Suppressor macrophage treated with lipopolysaccharide for 1 hour (primary cell): Measurements from ENCODE around the gene RPL3.
A peak's percentile ranks its signal among the peaks of the same experiment; 100 is the strongest.
"Not testable (repeated sequence)": the region's sequence is repeated elsewhere in the genome, so short reads cannot be mapped to it uniquely, and the experiment has no call there.

ENCODE experiments used
- DNase-seq, 3 donors: peaks; one replicate each; pipeline ENCODE4 v3.0.0-alpha.2; 2020 to 2022

RPL3 gene

DNA sequence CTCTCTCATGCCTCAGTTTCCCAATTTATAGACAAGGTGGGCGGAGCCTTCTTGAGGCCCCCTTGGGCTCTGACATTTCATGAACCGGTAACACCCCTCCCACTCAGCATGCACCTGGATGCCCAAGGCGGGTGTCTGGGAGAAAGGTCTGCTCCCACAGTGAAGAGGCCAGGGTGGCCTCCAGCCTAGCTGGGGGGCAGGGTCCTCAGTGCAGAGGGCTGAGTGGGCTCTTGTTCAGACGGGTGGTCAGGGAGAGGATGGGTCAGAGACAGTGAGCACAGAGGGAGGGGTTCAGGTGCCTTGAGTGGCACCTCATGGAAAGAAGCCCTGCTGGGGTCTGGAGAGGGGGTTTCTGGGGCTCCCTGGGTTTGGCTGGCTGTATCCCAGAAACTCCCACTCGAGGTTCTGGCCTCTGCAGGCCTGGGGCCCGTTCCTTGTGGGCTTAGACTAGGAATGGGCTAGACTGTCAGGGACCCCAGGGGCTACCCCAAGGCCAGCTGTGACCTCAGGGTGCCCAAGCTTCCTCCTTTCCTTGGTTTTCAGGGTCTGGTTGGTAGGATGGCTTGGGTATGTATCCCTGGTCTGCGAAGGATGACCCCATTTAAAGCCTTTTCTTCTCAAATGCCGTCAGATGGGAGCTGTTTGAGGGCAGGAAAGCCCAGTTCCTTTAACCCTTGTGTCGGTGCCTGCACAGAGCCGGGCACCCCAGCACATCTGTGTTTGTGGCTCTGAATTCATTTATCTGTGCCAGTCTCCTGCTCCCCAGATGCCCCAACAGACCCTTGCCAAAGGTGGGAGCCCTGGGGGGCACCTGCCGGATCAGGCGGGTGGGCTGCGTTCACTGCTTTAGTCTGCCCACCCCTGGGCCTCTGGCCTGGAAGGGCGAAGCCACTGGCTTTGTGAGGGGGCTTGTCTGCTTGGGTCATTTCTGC lies 31.6 kb upstream of the RPL3 start:
- no peak for DNase-seq

DNA sequence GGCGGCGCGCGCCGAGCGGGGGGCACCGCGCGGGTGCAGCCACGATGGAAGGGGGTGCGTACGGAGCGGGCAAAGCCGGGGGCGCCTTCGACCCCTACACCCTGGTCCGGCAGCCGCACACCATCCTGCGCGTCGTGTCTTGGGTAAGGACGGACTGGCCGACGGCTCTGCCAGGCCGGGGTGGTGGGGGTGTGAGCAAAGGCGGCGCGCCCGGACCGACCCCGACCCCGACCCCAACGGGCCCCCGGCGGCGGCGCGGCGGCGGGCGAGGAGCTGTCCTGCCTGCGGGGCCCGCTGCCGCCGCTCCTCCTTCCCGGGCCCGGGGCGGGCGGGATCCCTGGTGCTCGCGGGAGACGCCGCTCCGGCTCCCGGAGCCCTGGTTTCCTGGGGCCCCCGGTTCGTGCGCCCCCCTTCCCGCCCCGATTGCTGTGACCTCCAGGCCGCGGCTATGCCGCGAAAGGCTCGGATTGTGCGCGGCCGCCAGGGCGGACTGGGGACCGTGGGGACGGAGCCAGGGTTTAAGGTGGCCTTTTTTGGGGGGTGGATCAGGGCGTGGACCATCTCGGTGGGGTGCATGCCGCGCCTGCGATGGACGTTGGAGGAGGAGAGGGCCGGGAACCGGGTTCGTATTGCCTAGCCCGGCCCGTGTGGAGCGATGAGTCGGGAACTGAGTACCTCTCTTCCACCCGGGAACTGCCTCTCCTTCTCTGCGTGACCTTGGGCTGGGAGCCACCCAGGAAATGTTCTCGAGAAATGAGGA lies 30.7 kb upstream of the RPL3 start, which contains the start of gene SYNGR1:
TSS of gene SYNGR1 (plus strand) at position 25 of the 760 bp plus-strand sequence. CDS start at position 45, 20 bp downstream.
- peak in 2 of 3 donors; percentile 21 to 55 for DNase-seq

DNA sequence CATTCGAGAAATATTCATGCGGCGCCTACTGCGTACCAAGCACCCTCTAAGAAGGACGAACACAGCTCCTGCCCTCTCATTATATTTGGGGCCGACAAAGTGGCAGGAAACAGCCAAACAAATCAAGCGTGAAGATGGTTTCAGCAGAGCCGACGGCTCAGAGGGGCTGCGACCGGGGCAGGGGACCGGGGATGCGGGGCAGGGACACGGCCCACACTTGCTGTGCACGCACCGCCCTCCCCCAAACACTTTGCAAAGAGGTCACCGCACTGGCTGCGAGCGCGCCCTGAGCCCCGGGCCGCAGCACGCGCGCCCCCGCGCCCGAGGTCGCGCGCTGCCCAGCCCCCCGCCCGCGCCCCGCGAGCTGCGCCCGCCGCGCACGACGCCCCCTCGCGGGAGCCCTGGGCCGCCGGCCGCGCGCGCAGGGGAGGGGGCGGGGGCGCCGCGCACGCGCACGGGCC lies 30.1 kb upstream of the RPL3 start:
- DNase-seq, result peak in 2 of 3 donors; percentile 30 to 65

- peak; percentile 56 to 64 (median 61) for DNase-seq
Measured at GRCh38 chr22:39348909-39349505, 29.6 kb upstream of the RPL3 start.

DNA sequence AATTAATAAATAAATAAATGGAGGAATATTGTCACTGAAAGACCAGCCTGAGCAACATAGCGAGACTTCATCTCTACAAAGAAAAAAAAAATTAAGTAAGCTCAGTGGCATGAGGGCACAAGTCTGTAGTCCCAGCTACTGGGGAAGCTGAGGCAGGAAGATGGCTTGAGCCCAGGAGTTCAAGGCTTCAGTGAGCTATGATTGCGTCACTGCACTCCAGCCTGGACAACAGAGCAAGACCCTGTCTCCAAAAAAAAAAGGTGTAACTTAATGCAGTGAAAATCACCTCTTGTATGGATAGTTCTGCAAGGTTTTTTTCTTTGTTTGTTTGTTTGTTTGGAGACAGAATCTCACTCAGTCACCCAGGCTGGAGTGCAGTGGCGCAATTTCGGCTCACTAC lies 25.8 kb upstream of the RPL3 start:
- DNase-seq, result no peak

DNA sequence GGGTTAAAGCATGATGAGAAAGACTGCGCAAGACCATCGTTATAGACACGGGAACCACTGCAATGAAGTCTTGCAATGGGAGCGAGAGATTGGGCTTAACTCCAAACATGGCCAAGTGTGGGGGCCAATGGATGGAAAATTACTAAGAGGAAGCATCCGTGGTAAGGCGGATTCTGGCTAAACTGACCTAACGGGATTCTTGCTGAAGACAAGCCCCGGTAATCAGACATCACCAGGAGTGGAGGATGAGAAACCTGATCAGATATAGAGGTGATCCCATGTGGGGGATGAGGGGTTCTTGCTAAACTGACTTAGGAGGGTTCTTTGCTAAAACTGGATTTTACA lies 24.6 kb upstream of the RPL3 start:
- DNase-seq, result no peak

- peak; percentile 63 to 80 (median 76) for DNase-seq
Measured at GRCh38 chr22:39343259-39344045, 24.0 kb upstream of the RPL3 start.

- DNase-seq, result no peak
Measured at GRCh38 chr22:39341179-39341578, 21.8 kb upstream of the RPL3 start.

DNA sequence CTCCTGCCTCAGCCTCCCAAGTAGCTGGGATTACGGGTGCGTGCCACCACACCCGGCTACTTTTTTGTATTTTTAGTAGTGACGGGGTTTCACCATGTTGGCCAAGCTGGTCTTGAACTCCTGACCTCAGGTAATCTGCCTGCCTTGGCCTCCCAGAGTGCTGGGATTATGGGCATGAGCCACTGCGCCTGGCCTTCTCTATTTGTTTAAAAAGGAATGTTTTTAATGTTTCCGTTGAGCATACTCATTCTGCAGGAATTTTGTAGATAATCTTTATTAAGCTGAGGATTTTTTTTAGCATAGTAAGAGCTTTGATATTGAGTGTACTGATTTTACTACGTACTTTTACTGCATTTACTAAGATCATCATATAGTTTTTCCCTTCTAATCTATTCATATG lies 20.4 kb upstream of the RPL3 start:
- not testable (repeated sequence) for DNase-seq

DNA sequence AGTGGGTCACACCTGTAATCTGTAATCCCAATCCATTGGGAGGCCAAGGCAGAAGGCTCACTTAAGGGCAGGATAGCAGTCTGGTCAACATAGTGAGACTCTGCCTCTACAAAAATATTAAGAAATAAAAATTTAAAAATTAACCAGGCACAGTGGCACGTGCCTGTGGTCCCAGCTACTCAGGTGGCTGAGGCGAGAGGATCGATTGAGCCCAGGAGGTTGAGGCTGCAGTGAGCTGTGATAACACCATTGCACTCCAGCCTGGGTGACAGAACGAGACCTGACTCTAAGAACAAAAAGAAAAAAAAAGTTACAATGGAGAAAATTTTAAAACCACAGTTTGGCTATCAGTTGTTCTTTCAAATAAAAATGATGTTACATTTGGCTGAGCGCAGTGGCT lies 17.0 kb upstream of the RPL3 start:
- no peak for DNase-seq

DNA sequence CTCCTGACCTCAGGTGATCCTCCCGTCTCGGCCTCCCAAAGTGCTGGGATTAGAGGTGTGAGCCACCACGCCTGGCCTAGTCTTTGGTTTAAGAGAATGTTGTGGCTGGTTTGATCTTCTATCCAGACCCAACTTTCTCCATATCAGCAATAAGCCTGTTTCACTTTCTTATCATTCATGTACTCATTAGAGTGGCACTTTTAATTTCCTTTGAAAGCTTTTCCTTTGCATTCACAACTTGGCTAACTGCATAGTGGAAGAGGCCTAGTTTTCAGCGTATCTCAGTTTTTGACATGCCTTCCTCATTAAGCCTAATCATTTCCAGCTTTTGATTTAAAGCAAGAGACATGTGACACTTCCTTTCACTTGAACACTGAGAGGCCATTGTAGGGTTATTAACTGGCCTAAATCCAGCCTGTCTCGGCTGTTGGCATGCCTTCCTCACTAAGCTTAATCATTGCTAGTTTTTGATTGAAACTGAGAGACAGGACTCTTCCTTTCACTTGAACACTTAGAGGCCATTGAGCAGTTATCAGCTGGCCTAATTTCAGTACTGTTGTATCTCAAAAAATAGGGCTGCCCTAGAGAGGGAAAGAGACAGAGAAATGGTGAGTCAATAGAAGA lies 13.1 kb upstream of the RPL3 start:
- no peak for DNase-seq

- DNase-seq, result not testable (repeated sequence)
Measured at GRCh38 chr22:39330553-39330952, 11.1 kb upstream of the RPL3 start.

DNA sequence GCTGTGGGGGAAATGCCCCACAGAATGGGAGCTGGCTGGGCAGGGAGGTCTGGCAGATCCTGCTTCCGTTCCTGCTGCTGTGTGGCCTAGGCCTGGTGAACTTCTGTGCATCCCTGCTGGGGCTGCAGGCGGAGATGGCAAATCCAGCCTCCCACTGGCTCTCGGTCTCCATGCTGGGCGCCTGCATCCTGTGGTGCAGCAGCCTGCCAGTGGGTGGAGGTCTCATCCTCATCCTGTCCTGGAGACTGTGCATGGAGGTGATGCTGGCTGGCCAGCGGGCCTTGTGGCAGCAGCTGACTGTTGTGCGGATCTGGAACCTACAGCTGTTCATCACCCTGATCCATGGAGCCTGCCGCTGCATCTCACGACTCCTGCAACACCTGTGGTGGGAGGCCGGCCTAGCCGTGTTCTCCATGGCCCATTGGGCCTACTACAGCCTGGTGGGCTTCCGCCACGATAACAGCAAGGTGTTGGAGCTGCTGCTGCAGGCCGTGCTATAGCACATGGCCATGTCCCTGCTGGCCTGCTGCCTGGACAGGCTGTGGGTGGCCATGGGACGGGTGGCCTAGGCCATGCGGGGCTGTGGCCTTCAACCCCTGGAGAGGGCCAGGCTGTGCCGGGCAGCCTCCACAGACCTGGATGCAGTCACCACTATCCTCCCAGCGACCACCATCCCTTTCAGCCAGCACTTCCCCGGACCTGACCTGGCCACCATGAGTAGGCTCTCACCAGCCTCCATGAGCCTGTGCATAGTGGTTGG lies 8.8 kb upstream of the RPL3 start:
- DNase-seq, result no peak

GRCh38 chr22:39325392-39325932 lies 6.0 kb upstream of the RPL3 start:
- no peak for DNase-seq

- DNase-seq, result not testable (repeated sequence)
Measured at GRCh38 chr22:39320616-39321029, 1.2 kb upstream of the RPL3 start.

DNA sequence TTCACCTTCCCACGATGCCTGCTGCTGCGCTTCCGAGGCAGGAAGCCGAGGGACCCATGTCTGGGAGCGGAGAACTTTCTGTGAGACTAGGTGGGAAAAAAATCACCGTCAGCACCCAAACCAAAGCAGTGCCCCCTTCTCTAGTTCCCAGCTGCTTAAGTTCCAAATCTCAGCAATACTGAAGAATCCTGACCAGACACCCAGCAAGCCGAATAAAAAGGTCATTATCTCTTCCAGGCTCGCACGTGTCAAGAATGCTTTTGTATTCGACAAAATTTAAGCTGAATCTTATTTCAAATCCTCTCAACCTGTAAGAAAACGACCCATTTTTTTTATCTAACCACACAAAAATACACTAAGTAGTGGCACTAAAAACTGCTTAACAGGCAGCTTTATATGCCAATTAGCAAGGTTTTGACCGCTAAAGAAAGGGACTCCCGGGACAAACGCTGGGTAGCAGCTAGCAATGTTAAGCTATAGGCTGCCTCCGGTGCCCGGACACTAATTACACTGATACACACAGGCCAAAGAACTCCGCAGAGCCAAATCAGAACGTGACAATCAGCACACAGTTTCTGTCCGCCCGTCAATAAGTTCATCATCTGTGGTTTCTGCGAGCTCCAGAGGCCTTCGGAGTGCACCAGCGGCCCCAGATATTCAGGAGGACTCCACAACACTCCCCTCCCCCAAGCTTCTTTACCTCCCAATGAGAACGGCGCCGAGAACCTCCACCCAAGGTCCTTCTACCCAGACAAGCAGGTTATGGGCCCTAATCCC lies 728 bp downstream of the RPL3 start:
- DNase-seq, result no peak

GRCh38 chr22:39317775-39318506 lies 1.5 kb downstream of the RPL3 start:
- no peak for DNase-seq

- DNase-seq, result no peak
Measured at GRCh38 chr22:39317084-39317774, 2.2 kb downstream of the RPL3 start.
